GM18505 (cell line): ENCODE data around the gene RPRD1B.

Source experiments
- ATAC-seq: cut with Tn5 transposase; IDR thresholded peaks from one replicate; pipeline ENCODE4 v1.9.1; 2021; ENCODE audit not compliant: unreplicated experiment
- POLR2A ChIP-seq: IDR thresholded peaks from 4 replicates; pipeline ENCODE4 v1.6.1; 2011; ENCODE audit warnings: borderline replicate concordance; ENCODE audit not compliant: insufficient read depth, insufficient read length; ENCODE audit errors: extremely low read depth

Gene RPRD1B

GRCh38 chr20:38129248-38129865, 95.8 kb downstream of the RPRD1B start:
- TF ChIP-seq POLR2A = no peak
- no peak for ATAC-seq

- ATAC-seq = no peak
- no peak for TF ChIP-seq POLR2A
These were observed 96.5 kb downstream of the RPRD1B start for GRCh38 chr20:38129893-38130609.

- ATAC-seq = no peak
- no peak for TF ChIP-seq POLR2A
These were observed 97.4 kb downstream of the RPRD1B start for GRCh38 chr20:38130687-38131587.

GRCh38 chr20:38131588-38132121, 98.1 kb downstream of the RPRD1B start:
- no peak for ATAC-seq
- no peak for TF ChIP-seq POLR2A

- no peak for TF ChIP-seq POLR2A
- no peak for ATAC-seq
These were observed 98.8 kb downstream of the RPRD1B start for GRCh38 chr20:38132156-38132909.

- ATAC-seq = no peak
- no peak for TF ChIP-seq POLR2A
These were observed 99.5 kb downstream of the RPRD1B start for GRCh38 chr20:38132910-38133501.

- no peak for TF ChIP-seq POLR2A
These were observed 100.3 kb downstream of the RPRD1B start for GRCh38 chr20:38133680-38134426.

GRCh38 chr20:38134427-38135270, 101.1 kb downstream of the RPRD1B start:
- no peak for TF ChIP-seq POLR2A
- no peak for ATAC-seq

More at GRCh38 chr20:38133680-38134426, 100.3 kb downstream of the RPRD1B start:
- ATAC-seq = no peak

GRCh38 chr20:38135271-38135650, 101.7 kb downstream of the RPRD1B start:
- TF ChIP-seq POLR2A = no peak
- no peak for ATAC-seq

GRCh38 chr20:38135651-38136420, 102.3 kb downstream of the RPRD1B start:
- no peak for ATAC-seq
- TF ChIP-seq POLR2A = no peak
